Hematopoietic multipotent progenitor cell treated with erythropoietin and hydrocortisone succinate and interleukin-3 and kit ligand, for 17 days (in vitro differentiated cells): Measurements from ENCODE around the gene PACRG.

Experiments used
- DNase-seq: peaks from one replicate; pipeline ENCODE4 v3.0.0-alpha.2; 2015; ENCODE audit warnings: low spot score

Gene PACRG

GRCh38 chr6:163179721-163180120, 451.9 kb downstream of the PACRG start:
- no peak for DNase-seq

- no peak for DNase-seq
Measured at GRCh38 chr6:163180874-163181541, 453.2 kb downstream of the PACRG start.

DNA sequence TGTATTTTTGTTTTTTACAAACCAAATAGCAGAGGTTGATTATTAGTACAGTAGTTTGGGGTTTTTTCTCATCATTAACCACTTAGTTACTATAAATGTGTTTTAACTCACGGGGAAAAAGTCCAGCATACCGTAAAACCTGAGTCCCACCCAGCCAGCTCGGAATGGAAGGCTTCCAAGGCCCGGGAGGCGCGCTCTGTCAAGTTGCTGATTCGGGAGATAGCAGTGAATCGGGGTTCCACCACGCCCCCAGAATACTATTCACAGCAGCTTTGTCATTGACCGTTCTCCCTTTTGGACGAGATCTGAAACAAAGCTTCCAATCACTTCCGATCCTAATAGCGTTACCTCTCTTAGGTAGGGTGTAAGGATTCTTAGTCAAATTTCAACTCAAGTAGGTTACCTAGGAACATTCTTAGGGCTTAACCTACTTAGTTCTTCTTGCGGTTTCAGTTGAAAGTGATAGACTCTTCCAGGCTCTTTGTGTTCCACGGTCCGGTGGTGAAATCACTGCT, 453.9 kb downstream of the PACRG start:
- DNase-seq: no peak

DNA sequence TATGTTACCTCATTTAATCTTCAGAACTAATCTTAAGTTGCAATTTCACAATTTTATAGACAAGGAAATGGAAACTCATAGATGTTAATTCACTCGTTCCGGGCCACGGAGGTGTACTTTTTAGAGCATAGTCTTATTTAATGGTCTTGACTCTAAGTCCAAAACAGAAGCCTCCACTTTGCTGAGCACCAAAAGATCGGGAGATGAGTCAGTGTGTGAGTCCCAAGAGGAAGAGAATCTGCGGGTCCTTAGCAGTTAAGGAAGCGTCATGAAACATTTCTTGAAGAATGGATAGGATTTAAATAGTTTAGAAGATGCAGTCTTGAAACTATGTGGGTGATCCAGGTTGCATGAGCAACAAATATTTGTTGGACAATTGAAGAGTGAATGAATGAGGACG, 454.9 kb downstream of the PACRG start:
- DNase-seq: no peak

DNA sequence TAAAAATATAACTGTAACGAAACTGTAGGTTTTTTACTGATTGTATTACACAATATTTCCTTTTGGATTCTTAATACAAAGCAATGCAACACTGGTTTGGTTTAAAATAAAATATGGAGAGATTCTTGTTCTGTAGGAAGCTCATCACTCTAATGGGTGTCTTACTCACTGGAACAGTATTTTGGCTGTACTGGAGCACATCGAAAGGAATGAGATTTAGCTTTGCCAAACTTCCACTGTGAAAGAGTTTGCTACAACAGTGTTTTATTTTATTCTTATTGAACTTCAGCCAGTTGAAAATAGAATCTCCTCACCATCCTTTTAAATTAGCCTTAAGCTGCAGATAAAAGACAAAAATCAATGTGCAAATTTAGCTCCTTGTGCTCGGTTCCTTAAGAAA, 456.0 kb downstream of the PACRG start:
- no peak for DNase-seq

GRCh38 chr6:163185744-163186143, 458.0 kb downstream of the PACRG start:
- no peak for DNase-seq

- no peak for DNase-seq
Measured at GRCh38 chr6:163186527-163186926, 458.8 kb downstream of the PACRG start.

DNA sequence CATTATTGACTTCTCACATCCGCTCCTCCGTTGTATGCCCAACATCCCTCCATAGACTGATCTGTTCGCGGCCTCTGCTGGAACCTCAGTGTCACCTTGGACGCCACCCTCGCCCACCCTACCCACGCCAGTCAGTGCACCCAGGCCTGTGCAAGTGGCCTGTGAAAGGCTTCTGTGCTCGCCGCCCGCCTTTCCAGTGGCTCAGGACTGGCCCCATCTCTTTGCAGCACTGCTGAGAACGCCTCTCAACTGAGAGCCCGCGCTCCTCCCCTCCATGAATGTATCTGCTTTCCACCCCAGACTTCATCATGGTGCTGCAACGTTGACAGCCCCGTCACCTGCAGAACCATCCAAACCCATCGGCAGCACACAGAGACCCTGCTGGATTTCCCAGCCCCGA, 459.4 kb downstream of the PACRG start:
- no peak for DNase-seq

- no peak for DNase-seq
Measured at GRCh38 chr6:163187606-163188005, 459.8 kb downstream of the PACRG start.

DNA sequence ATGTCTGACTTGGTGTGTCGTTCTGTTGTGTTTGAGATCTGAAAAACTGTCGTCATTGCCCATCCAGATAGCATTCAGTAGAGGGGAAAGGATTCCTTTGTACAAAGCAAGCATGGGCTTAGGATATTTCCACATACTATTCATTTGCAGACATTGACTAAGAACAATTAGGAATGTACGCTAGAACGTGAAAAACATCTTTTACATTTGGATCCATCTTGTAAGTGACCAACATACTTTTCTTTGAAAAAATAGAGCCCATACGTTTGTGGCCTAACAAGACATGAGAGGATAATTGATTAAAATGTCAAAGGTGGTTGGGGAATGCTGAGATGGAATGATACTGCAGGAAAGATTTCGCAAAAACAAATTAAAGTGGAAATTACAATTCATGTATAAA, 461.0 kb downstream of the PACRG start:
- no peak for DNase-seq

- DNase-seq: no peak
Measured at GRCh38 chr6:163189609-163190008, 461.8 kb downstream of the PACRG start.

GRCh38 chr6:163190786-163191185, 463.0 kb downstream of the PACRG start:
- no peak for DNase-seq

DNA sequence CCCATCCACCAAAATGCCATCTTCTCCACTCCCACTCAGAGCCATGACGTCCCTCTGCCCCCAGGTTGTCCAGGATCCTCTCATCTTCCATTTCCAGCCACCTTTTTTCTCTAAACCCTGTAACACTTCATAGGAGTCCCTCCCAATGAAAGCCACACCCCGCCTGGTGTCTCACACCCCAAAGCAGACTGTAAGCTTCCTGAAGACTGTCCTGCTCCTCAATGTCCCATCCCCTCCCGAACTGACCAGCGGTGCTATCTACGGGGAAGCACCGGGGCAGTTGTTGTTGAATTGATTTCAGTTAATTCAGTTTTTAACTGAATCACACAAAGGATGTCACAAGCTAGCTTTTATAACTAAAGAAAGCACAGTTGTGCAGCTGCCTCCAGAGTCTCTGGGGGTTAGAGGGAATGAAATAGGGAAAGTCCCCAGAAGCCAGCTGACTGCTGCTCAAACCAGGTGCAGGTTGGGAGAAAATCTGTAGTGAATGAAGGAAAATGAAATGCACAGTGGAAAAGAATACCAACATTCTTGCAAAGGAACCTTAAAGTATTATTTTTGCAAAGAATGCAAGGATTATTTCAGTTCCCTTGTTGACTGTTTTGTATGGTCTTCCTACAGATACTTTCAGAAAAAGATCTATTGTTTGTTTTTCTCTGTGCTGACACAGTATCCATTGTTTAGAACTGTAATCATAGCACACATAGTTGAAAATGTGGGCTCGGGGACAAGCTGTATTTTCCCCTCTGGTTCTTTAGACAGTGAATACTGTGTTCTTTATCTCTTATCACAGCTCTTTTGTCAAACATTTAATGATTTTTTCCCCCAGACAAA, 464.1 kb downstream of the PACRG start:
- DNase-seq: no peak

DNA sequence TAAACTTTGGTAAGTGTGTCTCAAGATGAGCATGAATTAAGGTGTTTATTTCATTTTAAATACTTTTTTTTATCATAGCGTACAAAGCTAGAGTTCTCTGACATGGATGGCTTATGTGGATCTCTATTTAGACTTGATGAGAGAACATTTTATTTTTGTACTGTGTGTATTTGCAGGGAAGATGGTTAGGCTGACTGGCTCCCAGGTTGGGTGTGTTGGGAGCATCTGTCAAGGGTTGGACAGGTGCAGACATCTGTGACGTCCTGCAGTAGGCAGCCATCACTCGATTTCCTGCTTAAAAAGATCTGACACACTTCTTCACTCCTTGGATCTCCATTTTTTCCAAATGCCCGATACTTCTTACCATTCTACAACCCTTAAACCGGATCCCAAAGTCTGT, 464.8 kb downstream of the PACRG start:
- DNase-seq: no peak

DNA sequence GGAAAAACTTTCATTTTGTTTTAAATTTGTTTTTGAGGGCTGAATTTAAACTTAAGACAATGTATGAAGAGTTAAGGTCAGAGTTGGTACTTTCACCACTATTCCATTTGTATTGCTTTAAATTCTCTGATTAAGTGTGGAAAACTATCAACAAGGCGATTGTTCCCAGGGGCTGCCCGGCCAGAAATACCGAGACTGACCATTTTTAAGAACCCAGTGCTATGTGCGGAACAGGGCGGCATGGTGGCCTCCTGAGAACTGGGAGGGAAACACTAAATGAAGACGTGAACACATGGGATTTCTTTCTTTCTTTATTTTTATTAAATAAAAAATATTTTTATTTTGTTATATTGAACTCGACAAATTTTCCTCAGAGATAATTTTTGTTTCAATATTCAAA, 465.6 kb downstream of the PACRG start:
- DNase-seq: no peak

DNA sequence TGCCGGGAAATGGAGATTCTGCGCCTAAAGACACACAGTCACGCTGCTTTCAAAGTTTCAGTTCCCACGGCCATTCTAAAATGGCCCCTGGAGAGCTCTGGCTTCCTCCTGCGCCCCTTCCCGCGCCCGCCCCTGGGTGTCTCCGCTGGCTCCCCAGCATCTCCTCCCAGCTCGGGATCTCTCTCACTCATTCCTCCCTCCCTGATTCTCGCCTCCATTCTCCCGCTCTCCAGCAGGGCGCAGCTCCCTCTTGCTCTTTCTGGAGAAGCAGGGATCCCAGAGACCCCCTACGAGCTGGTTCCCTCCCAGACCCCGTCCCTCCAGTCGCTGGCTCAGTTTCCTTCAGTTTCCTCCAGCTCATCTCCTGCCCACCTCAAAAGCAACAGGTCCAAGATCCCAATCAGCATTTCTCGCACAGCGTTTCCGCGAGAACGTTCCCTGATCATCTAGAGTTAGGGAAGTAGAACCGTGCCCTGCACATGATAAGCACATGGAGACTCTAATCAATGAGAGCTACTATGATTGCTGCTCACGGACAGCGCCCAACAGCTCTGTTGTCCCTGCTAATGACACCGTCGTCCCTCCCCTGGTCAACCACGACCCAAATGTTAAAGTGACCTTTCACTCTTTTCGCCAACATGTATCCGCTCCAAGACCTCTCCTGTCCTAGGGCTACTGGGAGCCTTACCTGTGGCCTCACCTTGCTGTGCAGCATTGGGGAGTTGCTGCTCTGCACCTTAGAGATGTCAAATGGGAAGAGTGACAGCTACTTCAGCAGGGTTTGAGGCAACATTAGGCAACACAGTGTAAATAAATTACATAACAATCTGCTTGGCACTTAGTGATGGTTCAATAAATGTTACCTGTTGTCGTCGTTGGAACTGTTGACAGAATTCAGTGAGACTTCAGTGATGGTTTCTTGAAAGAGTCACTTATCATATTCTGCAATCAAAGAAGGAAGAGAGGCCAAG, 468.2 kb downstream of the PACRG start:
- no peak for DNase-seq

- no peak for DNase-seq
Measured at GRCh38 chr6:163197839-163198238, 470.1 kb downstream of the PACRG start.

- no peak for DNase-seq
Measured at GRCh38 chr6:163198396-163198795, 470.6 kb downstream of the PACRG start.

DNA sequence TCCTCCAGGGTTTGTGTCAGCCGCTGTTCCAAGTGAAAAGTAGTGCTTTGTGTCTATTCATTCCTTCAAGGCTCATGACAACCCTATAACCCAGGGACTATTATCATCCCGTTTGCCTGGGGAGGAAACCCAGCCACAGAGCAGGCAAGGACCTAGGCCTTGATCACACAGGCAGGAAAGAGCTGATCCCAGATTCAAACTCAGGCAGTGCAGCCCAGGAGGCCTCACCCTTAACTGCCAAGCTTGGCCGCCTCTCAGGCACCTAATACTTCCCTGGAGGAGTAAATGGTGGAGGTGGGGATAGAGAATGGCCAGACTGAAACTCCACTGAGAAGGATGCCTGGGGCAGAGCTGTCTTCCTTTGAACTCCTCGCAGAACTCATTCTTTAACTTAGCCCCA, 471.6 kb downstream of the PACRG start:
- no peak for DNase-seq

- DNase-seq: no peak
Measured at GRCh38 chr6:163200289-163200688, 472.5 kb downstream of the PACRG start.

DNA sequence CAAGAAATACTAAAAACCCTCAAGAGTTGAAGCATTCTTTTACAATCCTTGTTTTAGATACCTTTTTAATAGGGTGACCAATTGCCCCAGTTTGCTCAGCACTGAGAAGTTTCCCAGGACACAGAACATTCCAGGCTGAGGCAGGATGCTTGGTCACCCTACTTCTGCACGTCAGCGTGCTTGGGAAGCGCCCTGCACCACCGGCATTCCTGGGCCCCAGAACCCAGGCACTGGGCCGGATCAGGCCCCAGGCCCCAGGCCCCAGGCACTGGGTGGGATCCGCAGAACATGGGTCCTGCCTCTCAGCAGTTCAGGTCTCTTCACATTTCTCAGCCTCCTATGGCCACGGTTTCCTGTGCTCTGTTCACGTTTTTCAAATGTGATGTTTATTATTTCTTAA, 472.9 kb downstream of the PACRG start:
- no peak for DNase-seq

DNA sequence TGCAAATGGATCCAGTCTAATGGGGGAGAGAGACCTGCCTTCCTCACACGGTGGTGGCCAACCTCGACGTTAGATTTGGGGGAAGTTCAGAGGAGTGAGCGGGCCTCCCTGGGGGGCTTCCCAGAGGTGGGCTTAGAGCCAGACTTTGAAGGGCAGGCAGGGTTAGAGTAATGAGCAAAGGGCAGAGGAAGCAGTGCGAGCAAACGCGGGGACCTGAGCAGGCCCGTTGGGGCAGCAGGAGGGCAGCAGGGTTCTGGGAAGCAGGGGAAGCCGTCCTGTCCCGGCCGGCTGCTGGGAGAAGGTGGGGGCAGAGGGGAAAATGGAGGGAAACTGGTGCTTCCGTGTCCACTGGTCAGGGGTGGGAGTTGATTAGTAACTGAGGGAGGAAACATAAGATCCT, 474.1 kb downstream of the PACRG start:
- no peak for DNase-seq
